ENCODE results near the gene FHIT.

DNA sequence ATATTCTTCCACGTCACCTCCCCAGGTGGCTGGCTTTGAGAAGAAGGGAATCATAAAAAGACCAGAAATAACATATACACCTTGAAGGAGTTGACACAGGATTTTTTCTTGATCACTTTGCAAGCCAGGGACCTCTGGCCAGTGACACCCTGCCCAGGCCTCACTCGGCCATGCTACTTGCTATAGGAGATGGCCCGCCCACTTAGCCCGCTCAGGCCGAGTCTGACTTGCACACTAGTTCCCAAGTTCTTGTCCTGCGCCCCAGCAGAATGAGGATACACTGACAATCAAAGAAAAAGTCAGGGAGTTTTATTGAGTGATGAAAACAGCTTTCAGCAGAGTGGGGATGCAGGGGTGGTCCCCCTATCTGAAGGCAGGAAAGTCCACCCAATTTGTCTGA, 1155.3 kb downstream of the FHIT start:
- TF ChIP-seq POLR2A (IDR thresholded peaks at IDR 0.05) (no peak), CTCF (IDR thresholded peaks at IDR 0.05 in 4 of 5, conservative IDR thresholded peaks at IDR 0.05 in 1 of 5) (no peak)
